HepG2 (cell line): ENCODE data around the gene DDX54. TPM values are rescaled to one million over a fixed set of nuclear protein-coding genes. Genes with fewer than 3 reads are reported as not detected.
A peak's percentile ranks its signal among the peaks of the same experiment; 100 is the strongest.

ENCODE experiments used
- ARID2 ChIP-seq: sonication (generic); formaldehyde crosslinking; IDR thresholded peaks from 2 replicates; pipeline ENCODE4 v1.8.1; 2022; ENCODE audit warnings: mild to moderate bottlenecking, missing genetic modification reagents, borderline replicate concordance
- ATF7-NPFF ChIP-seq: sonication (generic); formaldehyde crosslinking; IDR thresholded peaks from 2 replicates; pipeline ENCODE4 v1.8.1; 2023; ENCODE audit warnings: mild to moderate bottlenecking, low read depth, missing genetic modification reagents, moderate library complexity
- EEA1 ChIP-seq: sonication (generic); formaldehyde crosslinking; IDR thresholded peaks from 2 replicates; pipeline ENCODE4 v1.5.1; 2020; ENCODE audit warnings: mild to moderate bottlenecking, missing genetic modification reagents, borderline replicate concordance
- EHMT2 ChIP-seq: fragments of 200-600 bp; sonication (generic); IDR thresholded peaks from 2 replicates; pipeline ENCODE4 v1.7.0; 2017; ENCODE audit warnings: antibody characterized with exemption, low read depth, low read length, borderline replicate concordance
- ELK4 ChIP-seq: sonication (generic); formaldehyde crosslinking; IDR thresholded peaks from 2 replicates; pipeline ENCODE4 v1.9.0; 2021; ENCODE audit warnings: missing genetic modification reagents, borderline replicate concordance
- FOSL1 ChIP-seq: sonication (generic); formaldehyde crosslinking; IDR thresholded peaks from 2 replicates; pipeline ENCODE4 v1.9.0; 2021; ENCODE audit warnings: missing genetic modification reagents, borderline replicate concordance
- FOXM1 ChIP-seq: sonication (generic); formaldehyde crosslinking; IDR thresholded peaks from 2 replicates; pipeline ENCODE4 v1.5.0; 2020; ENCODE audit warnings: missing genetic modification reagents
- HNF1A ChIP-seq, 2 experiments: sonication (generic) in 1 of 2; formaldehyde crosslinking in 1 of 2; IDR thresholded peaks; 2 replicates each; pipeline versions ENCODE4 v1.4.0 to v1.6.1; 2016 to 2020; ENCODE audit warnings: borderline replicate concordance in 1 of 2, low read depth in 1 of 2, mild to moderate bottlenecking in 1 of 2, missing genetic modification reagents in 1 of 2
- MED13 ChIP-seq: sonication (generic); formaldehyde crosslinking; IDR thresholded peaks from 2 replicates; pipeline ENCODE4 v1.5.0; 2020; ENCODE audit warnings: missing genetic modification reagents
- NCOR1 ChIP-seq: fragments of 200-600 bp; sonication (generic); IDR thresholded peaks from 2 replicates; pipeline ENCODE4 v1.7.0; 2017; ENCODE audit warnings: antibody characterized with exemption, low read length, borderline replicate concordance
- NR1H2 ChIP-seq: sonication (generic); formaldehyde crosslinking; IDR thresholded peaks from 2 replicates; pipeline ENCODE4 v1.8.1; 2022; ENCODE audit warnings: low read depth, missing genetic modification reagents, borderline replicate concordance
- RARG ChIP-seq: sonication (generic); formaldehyde crosslinking; IDR thresholded peaks from 2 replicates; pipeline ENCODE4 v1.4.0; 2020; ENCODE audit warnings: low read depth, mild to moderate bottlenecking, missing genetic modification reagents
- RFX3 ChIP-seq: IDR thresholded peaks from 2 replicates; pipeline ENCODE4 v1.6.1; 2016; ENCODE audit warnings: missing biosample characterization, missing genetic modification reagents
- RNF2 ChIP-seq: fragments of 450-650 bp; conservative IDR thresholded peaks from 2 replicates; pipeline ENCODE4 v1.6.1; 2016; ENCODE audit warnings: low read depth
- RORA ChIP-seq: sonication (generic); formaldehyde crosslinking; IDR thresholded peaks from 2 replicates; pipeline ENCODE4 v1.5.0; 2020; ENCODE audit warnings: mild to moderate bottlenecking, missing genetic modification reagents, moderate library complexity
- ZNF12 ChIP-seq: sonication (generic); formaldehyde crosslinking; IDR thresholded peaks from 2 replicates; pipeline ENCODE4 v1.5.0; 2020; ENCODE audit warnings: missing genetic modification reagents
- ZNF441 ChIP-seq: sonication (generic); formaldehyde crosslinking; IDR thresholded peaks from 2 replicates; pipeline ENCODE4 v1.7.0; 2021; ENCODE audit warnings: missing genetic modification reagents, borderline replicate concordance
- ZNF562 ChIP-seq: sonication (generic); formaldehyde crosslinking; IDR thresholded peaks from 2 replicates; pipeline ENCODE4 v1.8.0; 2022; ENCODE audit warnings: missing genetic modification reagents, borderline replicate concordance
- ZNF570 ChIP-seq: sonication (generic); formaldehyde crosslinking; IDR thresholded peaks from 2 replicates; pipeline ENCODE4 v1.4.0; 2020; ENCODE audit warnings: mild to moderate bottlenecking, missing genetic modification reagents, borderline replicate concordance
- ZNF580 ChIP-seq: IDR thresholded peaks from 2 replicates; pipeline ENCODE4 v1.6.1; 2016; ENCODE audit warnings: low read depth, borderline replicate concordance
- ZNF616 ChIP-seq: sonication (generic); formaldehyde crosslinking; IDR thresholded peaks from 2 replicates; pipeline ENCODE4 v1.5.0; 2020; ENCODE audit warnings: low read depth, mild to moderate bottlenecking, missing genetic modification reagents
- ZNF768 ChIP-seq: sonication (generic); formaldehyde crosslinking; IDR thresholded peaks from 2 replicates; pipeline ENCODE4 v1.4.0; 2020; ENCODE audit warnings: missing genetic modification reagents
- ZNF780A ChIP-seq: sonication (generic); formaldehyde crosslinking; IDR thresholded peaks from 2 replicates; pipeline ENCODE4 v1.8.0; 2022; ENCODE audit warnings: mild to moderate bottlenecking, missing genetic modification reagents, moderate library complexity
- ZNF816 ChIP-seq: sonication (generic); formaldehyde crosslinking; IDR thresholded peaks from 2 replicates; pipeline ENCODE4 v1.8.0; 2022; ENCODE audit warnings: missing genetic modification reagents, mild to moderate bottlenecking, borderline replicate concordance
- polyA plus RNA-seq, 8 experiments: library from polyadenylated mRNA; depleted of rRNA in 3 of 8; stranded (reverse) in 7 of 8; unstranded in 1 of 8; fragments of >200 nt; fragmentation: Illumina TruSeq in 4 of 8; extraction: Trizol in 4 of 8; gene quantifications; 2 replicates each; pipeline versions ENCODE4 v1.2.1 to v1.2.3, GENCODE V29; 2011 to 2016; ENCODE audit warnings: low read depth in 4 of 8, missing spikeins in 1 of 8, mixed read lengths in 1 of 8; ENCODE audit not compliant: insufficient read depth in 1 of 8
- total RNA-seq, 5 experiments: library from RNA; depleted of rRNA; stranded (reverse); fragments of >200 nt; fragmentation: Illumina TruSeq; extraction: Trizol; gene quantifications; 2 replicates each; pipeline ENCODE4 v1.2.3, GENCODE V29; 2016; ENCODE audit warnings: low read depth in 1 of 5

DDX54 gene
- total and polyA plus RNA-seq, 2 of the 13 experiments (the other 11 are each of a cell fraction or from before 2014, with no cell fraction given) = 59.7 to 61.1 TPM

GRCh38 chr12:113185180-113186032 lies at the start of gene DDX54, which contains the start of gene RITA1 (continued):
- TF ChIP-seq HNF1A (IDR thresholded peaks at IDR 0.05; ENCODE audit: low read depth) = no peak
- TF ChIP-seq HNF1A (CRISPR knock-in tag; IDR thresholded peaks at IDR 0.05; ENCODE audit: borderline replicate concordance) = no peak
- no peak for TF ChIP-seq NR1H2 (CRISPR knock-in tag)
- peak; percentile 91; the same call in 1 of the 2 replicates for TF ChIP-seq ATF7-NPFF
- TF ChIP-seq ZNF780A = no peak
- no peak for TF ChIP-seq ELK4 (CRISPR knock-in tag)
- peak; percentile 88 for TF ChIP-seq RNF2
- TF ChIP-seq ZNF12 (CRISPR knock-in tag) = 0 out of 2 replicates have a peak, but pooled peaks have one; percentile 15
- peak; percentile 78; the same call in 1 of the 2 replicates for TF ChIP-seq MED13 (CRISPR knock-in tag)
- TF ChIP-seq RORA = no peak
- no peak for TF ChIP-seq ZNF562 (CRISPR knock-in tag)
- TF ChIP-seq FOSL1 = no peak
- no peak for TF ChIP-seq EEA1 (CRISPR knock-in tag)
- no peak for TF ChIP-seq NCOR1
- peak; percentile 32 for TF ChIP-seq ZNF768 (CRISPR knock-in tag)
- no peak for TF ChIP-seq RFX3 (CRISPR knock-in tag)
- peak; percentile 65 for TF ChIP-seq ZNF580 (CRISPR knock-in tag)
- TF ChIP-seq ZNF816 (CRISPR knock-in tag) = peak; percentile 91
- peak; percentile 87; the same call in 1 of the 2 replicates for TF ChIP-seq ZNF616 (CRISPR knock-in tag)
- no peak for TF ChIP-seq EHMT2
- TF ChIP-seq ARID2 = no peak; the same call in 1 of the 2 replicates
- no peak for TF ChIP-seq ZNF441
- TF ChIP-seq RARG (CRISPR knock-in tag) = no peak
- 0 out of 2 replicates have a peak, but pooled peaks have one; percentile 64 for TF ChIP-seq ZNF570 (CRISPR knock-in tag)
- TF ChIP-seq FOXM1 = no peak
